ENCODE measurements around the gene NFAM1.

NFAM1 gene

DNA sequence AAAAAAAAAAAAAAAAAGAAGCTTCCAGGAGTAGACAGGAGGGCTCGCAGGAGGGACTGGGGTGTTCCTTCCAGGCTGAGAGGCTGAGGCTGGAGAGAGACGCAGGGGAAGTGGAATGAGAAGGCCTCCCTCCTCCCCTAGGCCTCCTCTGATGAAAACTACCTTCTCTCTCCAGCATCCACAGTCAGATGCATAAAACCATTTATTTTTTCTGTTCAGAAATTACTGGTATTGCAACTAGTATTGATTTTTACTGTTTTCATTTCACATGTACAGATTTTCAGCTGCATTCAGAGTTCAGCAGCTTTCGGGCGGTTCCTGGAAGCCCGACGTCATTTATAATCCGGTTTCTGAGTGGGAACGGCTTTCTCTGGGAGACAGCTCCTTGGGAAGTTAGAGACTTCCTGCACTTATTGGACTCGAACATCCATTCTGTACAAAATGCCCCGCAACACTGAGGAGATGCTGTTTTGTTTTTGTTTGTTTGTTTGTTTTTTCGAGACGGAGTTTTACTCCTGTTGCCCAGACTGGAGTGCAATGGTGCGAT is 6.9 kb upstream of the NFAM1 start:
- no peak for DNase-seq

DNA sequence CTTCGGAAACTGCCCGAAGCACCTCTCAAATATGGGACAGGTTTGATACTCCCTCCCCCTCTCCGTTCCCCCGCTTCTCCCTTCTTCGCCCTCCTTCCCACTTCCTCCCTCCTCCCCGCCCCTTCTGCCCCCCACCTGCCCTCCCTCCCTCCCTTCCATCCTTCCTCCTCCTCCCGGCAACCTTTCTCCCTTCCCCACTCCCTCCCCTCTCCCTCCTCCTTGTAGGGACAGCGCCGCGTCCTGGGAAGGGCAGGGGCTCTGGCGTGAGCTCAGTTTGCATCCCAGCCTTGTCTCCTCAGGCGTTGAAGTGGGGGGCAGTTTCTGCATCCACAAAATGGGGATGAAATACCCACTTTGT is 6.1 kb upstream of the NFAM1 start:
- DNase-seq, result no peak

DNA sequence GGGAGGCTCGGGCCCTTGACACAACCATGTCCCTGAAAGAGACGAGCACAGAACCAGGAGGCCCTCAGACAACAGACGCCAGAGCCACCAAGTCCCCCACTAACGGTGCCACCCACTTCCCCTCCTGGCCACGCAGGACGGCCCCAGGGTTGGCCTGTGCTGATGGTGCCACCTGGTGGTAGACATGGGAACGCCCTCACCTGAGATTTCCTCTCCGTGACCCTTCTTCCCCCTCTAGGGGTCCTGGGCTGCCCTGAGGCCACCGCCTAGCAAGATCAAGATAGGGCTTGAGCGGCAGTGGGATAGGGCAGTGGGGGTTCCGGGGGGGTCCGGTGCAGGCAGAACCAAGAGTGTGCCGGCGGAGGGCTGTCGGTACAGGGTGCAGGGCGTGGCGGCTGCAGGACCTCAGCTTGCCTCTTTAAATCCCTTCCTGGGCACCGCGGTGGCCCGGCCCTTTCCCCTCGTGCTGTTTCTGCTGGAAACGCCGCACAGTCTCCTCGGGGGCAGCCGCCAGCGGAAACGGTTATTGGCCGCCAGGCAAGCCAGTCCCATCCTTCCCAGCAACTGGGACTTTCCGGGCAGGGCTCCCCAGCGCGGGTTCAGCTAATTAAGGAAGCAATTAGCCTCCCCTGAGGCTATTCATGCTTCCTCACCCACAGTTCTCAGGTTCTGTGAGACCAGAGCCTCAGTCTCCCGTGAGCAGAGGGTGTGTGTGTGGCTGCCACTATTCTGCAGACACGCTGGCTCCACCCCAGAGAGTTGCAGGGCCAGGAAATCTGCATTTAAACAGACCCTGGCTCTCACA is 5.5 kb upstream of the NFAM1 start:
- DNase-seq, result peak; percentile 90

DNA sequence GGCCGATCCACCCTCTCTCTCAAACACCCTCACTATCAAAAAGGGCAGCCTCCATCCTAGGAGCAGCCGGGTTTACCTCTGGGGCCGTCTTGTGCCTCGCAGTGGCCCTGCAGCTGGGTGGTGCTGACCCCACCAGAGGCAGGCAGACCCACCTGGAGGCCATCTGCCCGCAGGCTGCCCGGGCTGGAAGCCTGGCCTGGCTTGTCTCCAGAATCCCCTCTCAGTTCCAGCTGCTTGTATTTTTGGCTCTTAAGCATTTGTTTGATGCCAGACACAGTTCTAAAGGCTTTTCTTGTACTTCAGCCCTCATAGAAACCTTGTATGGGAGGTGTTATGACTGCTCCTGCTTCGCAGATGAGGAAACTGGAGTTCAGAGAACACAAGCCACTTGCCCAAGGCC is 4.2 kb upstream of the NFAM1 start:
- DNase-seq, result no peak

DNA sequence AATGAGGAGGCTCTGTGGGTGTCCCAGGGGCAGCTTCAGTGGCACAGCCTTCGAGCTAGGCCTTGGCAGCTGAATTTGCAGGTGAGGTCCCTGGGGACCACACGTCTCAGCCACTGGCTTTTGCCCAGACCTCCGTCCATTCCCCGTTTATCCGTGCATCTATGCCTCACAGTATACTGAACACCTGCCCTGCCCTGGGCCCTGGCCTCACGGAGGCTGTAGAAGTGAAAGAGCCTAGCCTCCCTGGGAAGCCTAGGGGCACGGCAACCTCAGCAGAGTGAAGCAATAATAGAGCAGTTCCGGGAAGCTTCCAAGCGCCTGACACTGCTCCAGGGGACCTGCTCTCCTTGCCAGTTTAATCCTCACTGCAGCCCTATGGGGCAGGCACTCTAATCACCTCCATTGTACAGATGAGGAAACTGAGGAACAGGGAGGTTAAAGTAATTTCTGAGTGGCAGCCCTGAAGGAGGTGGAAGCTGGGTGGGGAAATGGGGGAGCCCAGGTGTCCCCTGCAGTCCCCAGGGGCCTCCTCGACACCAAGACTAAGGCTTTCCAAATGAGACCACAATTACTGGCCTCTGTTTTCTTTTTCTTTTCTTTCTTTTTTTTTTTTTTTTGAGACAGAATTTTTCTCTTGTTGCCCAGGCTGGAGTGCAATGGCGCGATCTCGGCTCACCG is 2.7 kb upstream of the NFAM1 start:
- DNase-seq, result no peak

DNA sequence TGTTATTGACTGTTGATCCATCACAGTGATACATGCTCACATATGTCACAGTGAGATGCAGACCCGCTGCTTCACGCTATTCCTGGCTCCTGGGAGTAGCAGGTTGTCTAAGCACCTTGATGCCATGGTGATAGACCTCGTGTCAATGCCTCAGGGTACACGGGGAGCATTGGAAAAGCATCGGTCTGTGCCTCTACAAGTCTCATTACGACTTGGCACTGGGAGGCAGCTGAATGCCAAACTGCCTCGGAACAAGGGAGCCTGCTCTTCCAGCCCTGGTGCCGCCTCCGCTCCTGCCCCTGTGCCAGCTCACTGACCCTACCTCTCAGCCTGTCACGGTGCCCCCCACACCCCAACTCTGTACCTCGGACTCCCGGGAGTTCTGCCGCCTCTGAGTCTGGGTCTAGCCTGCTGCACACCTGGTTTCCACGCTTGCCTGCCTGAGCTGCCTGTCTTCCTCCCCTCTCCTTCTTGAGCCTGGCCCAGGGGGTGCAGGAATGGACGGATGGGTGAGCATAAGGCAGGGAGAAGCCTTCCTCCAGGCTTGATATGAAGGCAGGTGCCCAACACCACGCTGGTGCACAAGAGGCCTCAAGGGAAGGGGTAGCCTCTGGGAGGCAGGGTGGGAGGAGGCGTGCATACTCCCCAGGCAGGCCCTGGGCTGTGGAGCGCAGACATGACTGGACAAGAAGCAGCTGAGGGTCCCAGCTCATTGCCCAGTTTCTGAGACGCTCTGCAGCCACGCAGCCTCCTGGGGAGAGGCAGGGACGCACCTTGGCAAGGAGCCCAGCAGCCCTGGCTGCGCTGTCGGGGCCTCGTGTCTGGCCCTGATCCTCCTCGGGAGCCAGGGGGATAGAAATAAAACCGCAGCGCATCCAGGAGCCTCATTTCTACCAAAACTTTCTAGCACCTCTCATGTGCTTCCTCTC is 1.8 kb upstream of the NFAM1 start:
- DNase-seq, result no peak

DNA sequence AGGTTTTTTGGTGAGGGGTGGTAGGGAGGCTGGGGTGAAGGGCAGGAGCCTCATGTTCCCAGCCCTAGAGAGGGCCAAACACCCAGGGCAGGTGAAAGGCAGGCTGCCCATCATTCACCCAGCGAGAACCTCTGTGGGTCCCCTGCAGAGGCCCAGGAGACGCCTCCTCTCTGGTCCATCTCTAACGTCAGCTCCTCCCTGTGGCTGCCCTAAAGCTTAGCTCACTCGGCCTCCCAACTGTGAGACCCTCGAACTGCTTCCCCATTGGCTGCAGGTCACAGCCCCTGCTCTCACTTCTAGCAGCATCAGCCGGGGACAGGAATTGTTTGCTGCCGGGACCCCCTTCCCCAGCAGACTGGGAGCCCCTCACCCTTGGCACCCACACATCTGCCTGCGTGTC is 615 bp upstream of the NFAM1 start:
- no peak for DNase-seq

DNA sequence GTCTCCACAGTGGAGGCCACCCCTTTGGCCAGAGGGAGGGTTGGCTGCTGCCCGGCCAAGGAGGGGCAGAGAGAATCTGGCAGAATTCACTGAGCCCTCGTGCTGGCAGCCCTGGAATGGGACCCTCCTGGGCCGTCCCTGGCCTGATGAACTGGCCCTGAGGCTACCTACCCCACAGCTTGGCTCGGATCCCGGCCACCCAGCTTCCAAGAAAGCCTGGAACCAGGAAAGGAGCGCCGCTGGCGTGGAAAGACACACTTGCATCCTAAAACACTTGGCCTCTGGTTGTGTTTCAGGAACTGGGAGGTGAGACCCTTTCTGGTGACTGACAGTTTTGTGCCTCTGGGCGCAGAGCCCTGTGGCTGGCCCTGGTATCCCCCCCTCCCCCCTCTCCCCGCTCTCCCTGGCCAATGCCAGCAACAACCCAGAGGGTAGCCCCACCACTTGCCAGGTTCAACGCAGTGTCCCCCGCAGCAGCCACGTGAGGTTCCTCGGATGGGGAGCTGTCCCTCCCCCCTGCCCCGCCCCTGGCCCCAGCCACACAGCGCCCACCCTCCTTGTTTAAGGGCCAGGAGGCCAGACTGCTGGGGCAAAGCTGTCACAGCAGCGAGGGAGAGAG is 693 bp downstream of the NFAM1 start:
- DNase-seq, result no peak

DNA sequence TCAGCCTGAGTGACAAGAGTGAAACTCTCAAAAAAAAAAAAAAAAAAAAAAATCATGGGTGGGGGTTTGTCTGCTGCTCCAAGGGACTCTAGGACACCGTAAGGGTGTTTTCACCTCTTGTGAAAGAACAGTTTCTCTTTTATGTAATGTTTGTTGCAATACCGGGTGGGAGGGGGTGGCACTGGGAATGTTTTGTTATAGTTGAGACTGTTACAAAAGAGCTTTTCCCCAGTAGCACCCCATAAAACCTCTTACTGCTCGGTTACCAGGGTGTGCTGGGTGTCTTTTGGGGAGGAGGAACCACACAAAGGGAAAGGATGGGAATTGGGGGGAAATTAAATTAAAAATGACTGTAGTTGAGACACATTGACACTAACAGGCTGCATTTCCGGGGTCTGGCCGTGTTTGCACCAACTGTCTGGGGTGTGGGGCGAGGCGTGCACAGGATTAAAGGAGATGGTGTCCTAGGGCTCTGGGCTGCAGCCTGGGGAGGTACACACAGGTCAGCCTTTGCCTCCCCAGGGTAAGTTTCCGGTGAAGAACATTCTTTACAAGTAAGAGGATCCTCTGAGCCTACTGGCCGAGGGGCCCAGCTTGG is 1.6 kb downstream of the NFAM1 start:
- DNase-seq, result no peak

DNA sequence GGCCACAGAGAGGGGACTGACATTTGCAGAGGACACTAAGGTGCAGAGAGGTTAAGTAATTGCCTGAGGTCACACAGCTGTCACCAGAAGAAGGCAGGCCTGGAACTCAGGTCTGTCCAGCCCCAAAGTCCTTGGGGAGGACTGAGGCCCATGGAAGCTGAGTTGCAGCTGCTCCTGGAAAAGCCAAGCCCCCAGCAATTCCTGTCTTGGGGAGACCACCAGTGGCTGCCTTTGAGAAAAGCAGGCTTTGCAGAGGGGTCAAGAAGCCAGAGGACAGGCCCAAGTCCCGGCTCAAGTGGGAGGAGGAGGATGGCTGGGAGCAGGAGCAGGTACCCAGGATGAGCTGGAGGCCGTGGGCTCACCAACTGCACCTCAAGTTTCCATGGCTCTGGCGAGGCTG is 3.4 kb downstream of the NFAM1 start:
- DNase-seq, result no peak

DNA sequence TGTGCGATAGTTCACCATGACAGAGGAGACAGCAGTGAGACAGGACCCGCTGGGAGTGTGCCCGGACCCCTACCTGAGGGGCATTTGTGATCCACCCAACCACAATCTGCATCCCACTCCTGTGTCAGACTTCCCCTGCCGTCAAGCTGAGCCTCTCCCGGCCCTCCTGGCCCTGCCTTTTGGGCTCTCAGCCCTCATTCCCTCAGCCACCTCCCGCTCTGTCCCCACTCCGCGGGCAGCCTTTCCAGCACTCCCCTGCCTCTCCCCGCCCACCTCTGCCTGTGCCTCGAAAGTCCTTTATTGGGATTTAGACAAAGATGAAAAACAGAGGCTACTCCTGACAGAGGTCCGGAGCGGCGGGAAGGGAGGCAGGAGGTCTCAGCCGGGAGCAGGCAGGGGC is 4.2 kb downstream of the NFAM1 start:
- DNase-seq, result no peak

DNA sequence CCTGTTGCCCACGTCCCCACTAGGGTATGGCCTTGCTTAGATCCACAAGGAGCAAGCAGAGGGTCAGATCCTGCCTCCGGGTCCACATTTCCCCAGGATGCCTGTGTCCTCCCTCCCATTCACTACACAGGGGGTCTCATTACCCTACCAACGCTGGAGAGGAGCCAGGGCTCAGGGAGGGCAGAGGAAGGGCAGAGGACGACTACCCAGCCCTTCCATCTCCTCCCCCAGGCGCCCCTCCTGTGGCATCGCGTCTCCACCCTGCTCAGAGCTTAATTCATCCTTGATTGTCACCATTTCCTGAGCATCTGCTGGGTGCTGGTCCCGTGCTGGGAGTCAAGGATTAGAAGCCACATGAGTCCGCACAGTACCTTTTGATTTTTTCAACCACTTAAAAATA is 5.0 kb downstream of the NFAM1 start:
- DNase-seq, result no peak

DNA sequence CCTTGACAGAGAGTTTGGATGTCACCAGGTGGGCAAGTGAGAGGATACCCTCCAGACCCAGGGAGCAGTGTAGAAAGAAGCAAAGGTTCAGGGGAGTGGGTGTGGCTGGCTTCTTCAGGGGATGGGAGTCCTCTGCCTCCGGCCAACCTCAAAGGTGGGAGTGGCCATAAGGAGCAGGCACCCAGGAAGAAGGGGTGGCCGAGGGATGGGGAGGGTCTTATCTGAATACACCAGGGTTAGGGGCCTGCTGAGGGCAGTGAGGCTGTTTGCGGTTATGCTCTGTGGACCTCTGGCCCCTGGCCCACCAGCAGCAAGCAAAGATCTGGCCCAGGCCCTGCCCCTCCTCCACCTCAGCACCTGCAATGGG is 6.2 kb downstream of the NFAM1 start:
- DNase-seq, result no peak

DNA sequence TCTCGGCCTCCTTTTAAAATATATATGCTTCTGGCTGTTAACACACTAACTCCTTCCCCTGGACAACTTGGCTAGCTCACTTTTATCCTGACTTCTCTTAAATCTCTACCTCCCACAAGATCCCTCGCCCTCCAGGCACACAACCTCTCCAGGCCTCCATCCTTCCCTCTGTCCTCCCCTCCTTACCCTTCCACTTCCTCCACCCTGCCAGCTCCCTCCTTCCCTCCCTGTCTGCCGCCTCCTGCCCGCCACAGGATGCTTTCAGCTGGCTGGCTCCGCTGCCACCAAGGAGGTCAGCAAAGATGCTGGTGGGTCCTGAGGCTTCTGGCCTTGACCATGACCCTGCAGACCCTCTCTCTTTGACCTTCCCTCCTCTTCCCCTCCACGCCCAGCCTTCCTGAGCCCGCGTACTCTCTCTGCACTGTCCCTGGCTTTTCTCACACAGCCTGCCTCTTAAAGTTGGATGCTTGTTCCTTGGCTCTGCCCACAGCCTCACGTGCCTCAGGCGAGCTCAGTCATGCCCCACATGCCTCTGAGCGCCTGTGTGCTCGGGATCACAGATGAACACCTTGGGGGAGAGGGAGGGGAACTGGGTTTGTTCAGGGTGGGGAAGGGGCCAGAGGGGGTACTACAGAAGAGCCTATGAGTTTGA is 6.7 kb downstream of the NFAM1 start:
- DNase-seq, result no peak

DNA sequence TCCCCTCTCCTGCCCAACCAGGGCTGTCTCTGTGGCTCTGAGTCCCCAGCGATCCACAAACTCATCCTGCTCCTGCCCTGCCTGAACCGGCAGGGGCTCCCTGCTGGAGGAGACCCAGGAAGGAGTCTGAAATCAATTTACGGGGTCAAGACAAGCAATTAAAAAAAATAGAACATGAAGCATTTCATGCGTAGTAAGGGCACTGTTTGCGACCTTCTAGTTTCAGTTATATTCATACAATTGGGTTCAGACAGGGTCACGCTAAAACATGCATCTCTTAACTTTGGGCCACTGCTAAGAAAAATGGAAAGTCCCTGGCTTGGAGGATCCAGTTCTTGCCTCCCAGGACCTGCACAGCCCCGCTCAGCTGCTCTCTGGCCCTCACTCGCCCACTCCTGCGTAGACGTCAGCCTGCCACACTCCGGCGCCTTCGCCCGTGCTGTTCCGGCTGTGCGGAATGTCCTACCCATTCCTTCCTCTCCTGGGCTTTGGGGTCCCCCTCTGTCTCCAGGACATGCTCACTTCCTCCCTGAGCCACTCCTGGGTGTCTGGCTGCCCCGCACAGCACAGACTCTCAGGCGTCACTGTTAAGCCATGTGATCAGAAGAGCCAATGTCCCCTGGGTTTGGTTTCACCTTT is 12.8 kb downstream of the NFAM1 start:
- no peak for DNase-seq

DNA sequence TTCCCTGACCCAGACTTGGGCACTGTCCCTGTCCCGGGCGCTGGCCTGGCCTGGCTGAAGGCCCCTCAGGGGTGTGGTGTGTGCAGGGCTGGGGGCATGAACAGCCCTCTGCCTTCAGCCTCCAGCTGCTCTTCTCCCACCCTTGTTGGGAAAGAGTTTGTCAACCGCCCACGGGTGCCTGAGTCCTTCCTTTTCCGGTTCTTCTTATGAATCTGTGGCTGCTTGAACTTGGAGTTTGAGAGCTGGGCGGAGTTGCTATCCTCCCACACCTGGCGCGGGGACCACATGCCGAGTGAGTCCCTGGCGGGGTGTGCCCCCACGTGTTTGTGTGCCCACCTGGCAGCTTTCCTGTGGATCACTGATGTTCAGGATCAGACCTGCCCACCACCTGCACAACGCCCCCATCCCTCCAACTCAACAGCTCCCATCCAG is 13.4 kb downstream of the NFAM1 start:
- no peak for DNase-seq

DNA sequence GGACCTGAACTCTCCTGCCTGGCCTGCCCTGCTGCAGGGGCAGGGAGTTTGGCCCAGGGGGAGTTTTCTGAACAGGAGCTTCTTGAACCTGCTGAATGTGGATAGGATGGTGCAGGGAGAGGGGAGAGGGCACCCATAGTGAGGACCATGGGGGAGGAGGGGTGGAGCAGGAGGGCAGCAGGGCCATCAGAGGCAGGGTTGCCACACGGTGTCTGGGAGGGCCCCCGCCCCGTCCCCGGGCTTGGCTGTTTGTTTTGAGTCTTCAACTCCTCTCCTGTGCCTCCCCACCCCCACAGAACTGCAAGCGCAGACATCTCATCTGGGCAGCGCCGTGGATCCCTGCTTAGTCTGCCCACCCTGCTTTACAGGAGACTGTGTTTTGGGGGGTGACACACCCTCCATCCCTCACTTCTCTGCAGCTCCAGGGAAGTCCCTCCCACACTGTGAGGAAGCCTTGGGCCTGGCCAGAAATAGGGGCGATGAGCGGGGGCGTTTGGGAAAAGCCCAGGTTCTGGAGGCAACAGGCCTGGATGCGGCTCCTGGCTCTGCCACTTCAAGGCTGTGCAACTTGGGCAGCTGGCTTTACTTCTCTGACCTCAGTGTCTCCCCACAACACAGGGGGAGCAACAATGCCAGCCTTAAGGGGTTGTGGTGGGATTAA is 14.4 kb downstream of the NFAM1 start:
- DNase-seq, result no peak

DNA sequence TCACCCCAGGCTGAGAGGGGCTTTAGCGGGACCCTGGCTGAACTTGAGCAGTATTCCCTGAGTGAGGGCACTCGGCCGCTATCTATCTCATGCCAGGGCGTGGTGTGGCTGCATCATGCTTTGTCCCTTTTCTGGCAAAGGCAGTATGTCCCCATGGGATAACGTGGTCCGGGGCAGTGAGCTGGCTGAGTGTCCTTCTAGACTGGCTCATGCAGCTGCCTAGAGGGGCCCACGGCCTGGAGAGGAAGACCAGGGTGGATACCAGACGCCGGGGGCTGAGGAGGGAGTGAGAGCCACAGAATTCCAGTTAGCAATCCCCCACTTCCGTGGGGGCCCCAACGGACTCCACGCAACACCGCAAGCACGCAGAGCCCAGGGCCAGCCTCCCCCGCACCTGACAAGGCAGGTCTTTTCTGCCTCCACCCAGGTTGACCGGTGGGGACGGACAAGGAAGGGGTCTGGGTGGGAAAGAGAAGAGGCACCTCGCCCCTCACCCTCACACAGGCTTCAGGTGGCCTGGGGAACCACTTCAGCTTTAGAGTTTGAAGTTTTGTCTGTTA is 15.5 kb downstream of the NFAM1 start:
- DNase-seq, result no peak

DNA sequence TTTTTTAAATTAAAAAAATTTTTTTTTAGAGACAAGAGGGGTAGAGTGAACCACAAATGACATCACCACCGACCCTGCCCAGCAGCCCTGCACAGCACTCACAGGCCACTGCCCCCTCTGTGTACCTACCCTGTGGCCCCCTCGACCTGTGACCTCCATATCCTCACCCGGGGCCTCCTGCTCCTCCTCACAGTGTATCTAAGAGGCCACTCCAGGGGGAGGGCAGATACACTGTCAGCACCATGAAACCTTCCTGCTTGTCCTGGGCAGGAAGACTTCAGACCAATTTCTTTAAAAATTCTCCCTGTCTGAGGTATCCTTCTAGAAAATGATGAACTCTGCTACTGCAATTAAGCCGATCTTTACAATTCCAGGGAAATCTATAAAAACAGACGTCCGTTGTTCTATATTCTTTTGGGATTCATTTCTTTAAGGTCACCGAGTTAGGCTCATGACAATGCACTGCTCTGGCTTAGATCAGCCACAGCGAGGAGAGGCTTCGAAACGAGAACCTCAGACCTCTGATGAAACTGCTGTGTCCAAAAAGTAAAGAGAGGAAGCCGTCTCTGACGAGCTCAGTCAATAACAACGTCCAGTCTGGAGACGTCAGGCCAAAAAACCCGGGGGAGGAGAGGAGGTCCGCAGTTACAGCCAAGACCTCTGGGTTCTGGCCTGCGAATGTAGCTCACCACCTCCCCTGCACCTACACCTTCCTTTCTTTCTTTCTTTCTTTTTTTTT is 17.5 kb downstream of the NFAM1 start:
- DNase-seq, result no peak

DNA sequence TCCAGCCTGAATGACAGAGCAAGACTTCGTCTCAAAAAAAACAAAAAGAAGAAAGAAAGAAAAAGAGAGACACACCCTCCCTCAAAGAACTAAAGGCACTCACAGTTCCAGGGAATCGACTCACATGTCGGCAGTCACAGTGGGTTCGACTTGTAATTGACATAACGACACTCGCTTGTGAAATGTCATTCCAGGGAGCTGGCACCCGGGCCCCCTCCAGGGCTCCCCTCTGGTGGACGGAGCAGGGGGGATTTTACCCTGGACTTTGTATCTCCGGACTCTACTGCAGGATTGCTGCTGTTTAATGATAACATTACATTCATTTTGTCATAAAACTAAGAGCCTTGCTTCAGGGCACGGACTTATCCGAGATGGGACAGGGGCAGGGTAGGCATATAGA is 18.2 kb downstream of the NFAM1 start:
- DNase-seq, result no peak

All from stimulated activated CD8-positive, alpha-beta memory T cell treated with anti-CD3 and anti-CD28 coated beads, Interleukin-4, amount 100 ng/mL, for 48 hours (primary cell).